Measurements from ENCODE around the gene JMJD6.
"Not testable (repeated sequence)": the region's sequence is repeated elsewhere in the genome, so short reads cannot be mapped to it uniquely, and the experiment has no call there.

JMJD6 gene

DNA sequence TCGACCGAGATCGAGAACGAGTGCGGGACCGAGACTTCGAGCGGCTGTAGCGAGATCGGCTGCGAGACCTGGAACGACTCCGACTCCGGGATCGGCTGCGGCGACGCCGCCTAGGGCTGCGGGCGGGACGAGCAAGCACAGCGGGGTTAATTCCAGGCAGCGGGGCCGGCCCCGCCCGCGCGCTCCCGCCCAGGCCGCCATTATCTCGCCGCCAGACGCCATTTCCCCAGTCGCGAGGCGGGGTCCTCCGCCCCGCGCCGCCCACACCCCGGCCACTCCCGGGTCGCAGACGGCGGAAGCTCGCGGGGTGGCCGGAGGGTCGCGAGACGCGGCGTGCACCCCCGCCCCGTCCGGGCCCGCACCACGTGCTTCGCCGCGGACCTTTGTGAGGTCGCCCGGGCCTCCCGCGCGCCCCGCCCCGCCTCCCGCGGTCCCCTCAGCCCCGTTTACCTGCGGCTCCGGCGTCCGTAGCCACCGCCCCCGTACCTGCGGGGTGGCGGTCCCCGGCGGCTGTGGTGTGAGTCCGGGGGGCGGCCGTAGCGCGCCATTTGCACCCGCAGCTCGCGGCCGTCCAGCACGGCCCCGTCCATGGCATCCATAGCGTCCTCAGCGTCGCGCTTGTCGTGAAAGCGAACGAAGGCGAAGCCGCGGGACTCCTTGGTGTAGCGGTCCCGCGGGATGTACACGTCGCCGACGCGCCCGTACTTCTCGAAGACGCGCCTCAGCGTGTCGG lies 10.1 kb upstream of the JMJD6 start:
- peak; percentile 57 for DNase-seq

DNA sequence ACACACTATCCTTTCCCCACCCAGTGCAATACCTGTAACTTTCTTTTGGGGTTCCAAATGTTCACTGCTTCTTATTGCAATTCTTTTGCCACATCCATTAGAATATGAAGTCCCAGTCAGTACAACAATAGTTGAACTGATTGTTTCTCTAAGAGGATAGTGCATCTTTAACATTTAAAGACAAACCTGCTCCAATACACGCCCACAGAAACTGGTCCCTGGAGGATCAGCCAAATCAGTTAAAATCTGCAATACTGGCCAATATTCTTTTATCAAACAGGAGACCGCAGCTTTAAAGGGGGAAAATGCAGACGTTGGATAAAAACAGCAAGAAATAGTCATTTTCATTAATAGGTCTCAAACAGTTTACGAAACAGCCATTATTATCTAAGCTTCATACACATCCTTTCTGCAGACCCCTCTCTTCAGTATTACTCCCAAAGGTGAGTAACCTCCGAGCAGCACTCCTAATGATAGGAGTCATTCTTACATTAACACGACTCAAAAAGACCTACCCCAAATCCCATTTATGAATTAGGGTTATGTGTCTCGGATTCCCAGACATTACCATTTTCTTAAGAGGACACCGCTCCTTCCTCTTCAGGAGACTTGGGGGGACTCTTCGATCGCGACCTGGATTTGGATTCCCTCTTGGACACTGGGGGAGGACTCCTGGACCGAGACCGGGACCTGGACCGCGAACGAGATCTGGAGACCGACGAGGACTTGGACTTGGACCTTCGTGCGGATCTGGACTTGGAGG lies 9.4 kb upstream of the JMJD6 start:
- no peak for DNase-seq

DNA sequence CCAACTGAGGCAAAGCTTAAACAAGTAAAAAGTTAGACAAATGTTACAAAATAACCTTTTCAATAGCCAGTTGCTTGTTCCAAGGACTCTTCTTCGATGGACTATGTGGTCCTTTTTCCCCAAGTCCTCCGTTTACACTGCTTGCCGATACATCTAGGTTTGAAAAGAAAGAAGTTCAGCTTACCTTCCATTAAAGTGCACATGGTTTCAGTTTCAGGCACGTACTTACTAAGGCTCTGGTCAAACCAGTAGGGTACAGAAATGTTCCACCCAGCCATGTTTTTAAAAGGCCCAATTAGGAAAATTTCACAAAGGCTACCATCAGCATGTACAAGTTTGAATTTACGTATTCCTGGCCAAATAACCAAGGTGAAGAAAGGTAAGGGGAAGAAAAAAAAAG lies 8.6 kb upstream of the JMJD6 start:
- no peak for DNase-seq

DNA sequence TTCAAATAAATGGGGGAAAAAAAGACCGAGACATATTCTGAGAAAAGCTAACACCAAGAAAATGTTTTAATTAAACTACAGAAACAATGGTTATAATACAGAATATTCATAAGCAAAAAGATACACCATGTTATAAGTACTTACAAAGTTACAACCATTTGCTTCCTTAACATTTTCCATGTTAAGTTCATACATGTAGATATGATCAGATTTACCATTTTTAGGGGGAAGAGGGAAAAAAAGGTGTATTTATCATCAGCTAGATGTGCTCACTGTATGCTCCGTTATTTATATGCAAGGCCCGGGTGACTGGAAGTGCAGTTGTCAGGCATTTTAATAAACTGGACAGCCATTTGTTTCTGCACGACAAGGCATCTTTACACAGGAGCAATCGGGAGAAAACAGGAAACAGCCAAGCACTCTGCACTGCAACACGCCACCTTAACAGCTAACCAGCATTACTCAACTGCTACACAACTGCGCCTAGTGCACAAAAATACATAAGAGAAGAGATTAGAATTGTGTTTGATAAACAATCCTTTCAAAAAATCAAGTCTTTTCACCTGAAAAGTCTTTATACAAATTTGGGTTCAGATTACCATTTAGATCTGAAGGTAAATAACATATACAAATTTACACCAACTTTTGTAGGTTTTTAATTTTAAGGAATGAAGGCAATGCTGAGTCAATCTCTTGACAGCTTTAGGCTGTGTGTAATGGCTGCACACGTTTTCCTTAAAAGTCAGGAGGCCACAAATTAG lies 7.9 kb upstream of the JMJD6 start:
- DNase-seq, result no peak

DNA sequence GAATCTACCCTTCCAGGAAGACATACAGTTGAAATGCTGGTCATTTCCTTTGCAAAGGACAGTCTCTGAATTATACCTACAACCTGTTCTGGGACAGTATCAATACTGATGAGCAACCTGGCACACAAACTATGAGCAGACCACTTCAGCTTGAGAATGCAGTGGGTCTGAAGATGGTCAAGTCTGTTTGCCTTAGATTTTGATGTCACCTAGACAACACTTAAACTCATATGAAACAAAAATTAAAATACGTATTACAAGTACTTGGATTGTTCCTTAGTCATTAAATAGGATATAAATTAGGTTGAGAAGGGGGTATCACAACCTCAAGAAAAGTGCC lies 7.2 kb upstream of the JMJD6 start:
- DNase-seq, result no peak

DNA sequence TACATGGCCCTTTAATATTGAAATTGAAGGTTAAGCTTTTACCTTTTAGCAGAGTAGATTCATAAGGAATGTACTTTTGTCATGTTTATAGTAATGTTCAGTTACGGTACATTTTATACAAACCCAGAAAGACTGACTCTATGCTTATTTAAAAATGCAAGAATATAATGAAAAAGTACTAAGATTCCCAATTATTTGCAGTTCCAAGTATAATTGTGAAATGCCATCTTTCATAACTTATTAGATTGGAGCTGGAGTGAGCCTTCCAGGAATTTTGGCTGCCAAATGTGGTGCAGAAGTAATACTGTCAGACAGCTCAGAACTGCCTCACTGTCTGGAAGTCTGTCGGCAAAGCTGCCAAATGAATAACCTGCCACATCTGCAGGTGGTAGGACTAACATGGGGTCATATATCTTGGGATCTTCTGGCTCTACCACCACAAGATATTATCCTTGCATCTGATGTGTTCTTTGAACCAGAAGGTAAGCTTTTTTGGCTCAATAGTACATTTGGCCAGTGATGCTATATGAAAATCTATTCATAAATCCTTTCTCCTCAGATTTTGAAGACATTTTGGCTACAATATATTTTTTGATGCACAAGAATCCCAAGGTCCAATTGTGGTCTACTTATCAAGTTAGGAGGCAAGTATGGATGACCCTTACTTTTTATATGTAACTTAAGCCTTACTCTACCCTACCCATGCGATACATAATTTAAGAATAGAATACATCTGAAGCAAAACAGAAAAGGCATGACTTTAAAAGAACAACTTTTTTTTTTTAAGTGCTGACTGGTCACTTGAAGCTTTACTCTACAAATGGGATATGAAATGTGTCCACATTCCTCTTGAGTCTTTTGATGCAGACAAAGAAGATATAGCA lies 6.6 kb upstream of the JMJD6 start:
- DNase-seq, result no peak

DNA sequence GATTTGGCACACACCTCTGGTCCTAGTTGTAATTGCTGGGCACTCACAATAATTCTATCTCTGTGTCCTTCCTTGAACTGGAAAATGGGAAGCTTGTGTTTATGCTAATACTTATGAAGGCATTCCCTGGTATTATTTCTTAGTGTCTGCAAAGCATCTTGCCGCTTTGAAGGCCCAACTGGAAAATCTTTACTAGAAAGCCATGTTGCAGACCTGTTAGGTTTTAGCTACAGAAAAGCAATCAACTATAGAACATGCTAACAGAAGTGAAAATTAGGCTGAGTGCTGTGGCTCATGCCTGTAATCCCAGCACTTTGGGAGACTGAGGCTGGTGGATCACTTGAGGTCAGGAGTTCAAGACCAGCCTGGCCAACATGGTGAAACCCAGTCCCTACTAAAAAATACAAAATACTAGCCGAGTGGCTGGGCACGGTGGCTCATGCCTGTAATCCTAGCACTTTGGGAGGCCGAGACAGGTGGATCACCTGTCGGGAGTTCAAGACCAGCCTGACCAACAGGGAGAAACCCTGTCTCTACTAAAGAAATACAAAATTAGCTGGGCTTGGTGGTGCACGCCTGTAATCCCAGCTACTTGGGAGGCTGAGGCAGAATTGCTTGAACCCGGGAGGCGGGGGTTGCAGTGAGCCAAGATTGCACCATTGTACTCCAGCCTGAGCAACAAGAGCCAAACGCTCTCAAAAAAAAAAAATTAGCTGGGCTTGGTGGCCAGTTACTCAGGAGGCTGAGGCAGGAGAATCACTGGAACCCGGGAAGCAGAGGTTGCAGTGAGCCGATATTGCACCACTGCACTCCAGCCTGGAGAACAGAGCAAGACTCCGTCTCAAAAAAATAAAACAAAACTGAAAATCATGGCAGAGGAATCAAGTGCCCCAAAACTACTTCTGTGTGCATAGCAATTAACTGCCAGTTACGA lies 5.7 kb upstream of the JMJD6 start:
- not testable (repeated sequence) for DNase-seq

DNA sequence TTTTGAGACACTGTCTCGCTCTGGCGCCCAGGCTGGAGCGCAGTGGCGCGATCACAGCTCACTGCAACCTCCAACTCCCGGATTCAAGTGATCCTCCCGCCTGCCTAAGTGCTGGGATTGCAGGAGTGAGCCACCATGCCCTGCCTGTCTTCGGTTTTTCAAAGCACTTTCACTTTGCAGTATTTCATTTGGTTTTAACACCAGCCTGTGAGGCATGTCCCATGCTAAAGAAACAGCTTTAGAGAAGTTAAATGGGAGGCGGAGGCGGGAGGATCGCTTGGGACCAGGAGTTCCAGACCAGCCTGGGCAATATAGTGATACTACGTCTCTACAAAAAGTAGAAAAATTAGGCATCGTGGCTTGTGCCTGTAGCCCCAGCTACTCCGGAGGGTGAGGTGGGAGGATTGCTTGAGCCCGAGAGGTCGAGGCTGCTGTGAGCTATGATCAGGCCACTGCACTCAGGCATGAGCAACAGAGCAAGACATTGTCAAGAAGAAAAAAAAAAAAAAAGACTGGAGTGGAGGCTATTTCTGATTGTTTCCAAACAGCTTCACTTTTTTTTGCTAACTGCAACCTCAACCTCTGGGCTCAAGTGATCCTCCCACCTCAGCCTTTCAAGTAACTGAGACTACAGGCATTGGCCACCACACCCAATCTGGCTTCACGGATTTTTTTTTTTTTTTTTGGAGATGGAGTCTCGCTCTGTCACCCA lies 1.5 kb upstream of the JMJD6 start:
- DNase-seq, result no peak

DNA sequence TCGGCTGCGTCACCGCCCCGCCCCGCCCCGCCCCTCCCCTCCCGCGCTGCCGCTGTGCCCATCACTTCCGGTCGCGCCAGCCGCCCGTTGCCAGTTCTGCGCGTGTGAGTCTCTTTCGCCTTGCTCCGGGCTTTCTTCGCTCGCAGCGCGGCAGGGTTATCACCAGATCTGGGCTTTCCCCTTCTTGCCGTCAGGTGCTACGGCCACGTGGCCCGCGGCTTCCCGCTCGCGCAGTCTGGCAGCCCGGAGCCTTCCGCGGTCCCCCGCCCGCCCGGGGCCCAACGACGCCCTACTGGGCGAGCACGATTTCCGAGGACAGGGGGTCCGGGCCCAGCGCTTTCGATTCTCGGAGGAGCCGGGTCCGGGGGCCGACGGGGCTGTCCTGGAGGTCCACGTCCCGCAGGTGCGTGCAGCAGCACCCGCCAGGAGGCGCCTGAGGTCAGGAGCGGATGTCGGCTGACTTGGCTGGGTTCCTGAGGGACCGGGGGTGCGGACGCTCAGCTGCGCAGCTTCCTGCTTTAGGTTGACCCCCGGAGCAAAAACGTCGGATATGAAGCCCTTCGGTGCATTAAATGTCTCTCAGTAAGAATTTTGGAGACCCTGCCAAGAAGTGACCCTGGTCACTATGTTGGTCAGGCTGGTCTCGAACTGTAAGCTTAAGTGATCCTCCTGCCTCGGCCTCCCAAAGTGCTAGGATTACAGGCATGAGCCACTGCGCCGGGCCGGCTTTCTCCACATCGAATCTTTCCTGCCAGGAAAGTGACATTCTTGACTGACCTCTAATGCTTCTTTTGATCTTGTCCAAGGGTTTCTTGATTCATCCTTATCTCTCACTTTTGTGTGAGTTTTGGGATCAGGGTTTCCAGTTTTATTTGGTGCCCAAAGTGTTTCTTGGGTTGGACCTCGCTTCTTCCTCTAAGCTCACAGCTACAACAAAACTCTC lies 641 bp upstream of the JMJD6 start, which contains the start of gene METTL23:
METTL23 (plus strand) TSS at position 64 of the 943 bp plus-strand sequence. CDS start 2,872 bp downstream, outside the sequence.
- DNase-seq, result peak; percentile 65

DNA sequence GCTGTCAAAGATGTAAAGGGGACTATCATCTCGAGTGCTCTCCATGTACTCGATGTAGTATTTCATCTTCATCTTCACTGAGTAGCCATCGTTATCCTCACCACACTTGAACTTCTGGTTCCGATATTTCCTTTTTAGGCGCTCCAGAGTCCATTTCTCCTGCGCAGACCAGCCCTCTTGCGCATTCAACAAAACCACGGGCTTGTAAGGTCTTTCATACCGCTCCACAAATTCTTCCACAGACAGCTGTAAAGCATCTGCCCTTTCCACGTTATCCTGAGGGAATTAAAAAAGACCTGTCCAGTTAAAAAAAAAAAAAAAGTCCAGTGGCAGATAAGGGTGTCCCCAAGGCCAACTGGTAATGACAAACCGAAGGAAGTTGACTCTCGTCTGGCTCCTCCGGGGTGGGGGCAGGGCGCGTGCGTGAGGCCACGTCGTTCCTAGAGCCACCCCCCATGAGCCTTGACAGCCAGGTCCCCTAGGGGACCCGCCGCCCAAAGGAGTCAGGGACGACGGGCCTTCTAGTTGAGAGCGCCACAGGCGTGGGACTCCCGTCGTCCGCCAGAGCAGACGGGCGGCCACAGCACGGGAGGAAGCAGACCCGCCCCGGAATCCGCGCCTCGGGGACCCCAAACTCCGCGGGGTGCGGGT lies 701 bp downstream of the JMJD6 start:
- DNase-seq, result peak; percentile 56

DNA sequence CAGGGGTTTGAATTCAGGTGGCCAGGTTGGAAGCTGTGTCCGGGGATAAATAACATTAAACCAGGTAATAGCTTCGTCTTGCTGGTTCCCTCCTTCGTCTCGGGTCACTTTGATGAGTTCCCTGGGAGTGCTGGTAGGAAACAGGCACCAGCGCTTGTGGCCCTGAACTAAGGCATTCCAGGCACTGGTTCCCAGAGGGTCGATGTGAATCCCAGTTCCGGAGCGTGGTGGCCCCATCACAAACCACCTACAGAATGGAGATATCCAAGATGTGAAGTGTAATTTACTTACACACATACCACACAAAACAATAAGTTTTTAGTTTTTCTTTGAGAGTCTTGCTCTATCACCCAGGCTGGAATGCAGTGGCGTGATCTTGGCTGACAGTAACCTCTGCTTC lies 2.6 kb downstream of the JMJD6 start:
- no peak for DNase-seq

DNA sequence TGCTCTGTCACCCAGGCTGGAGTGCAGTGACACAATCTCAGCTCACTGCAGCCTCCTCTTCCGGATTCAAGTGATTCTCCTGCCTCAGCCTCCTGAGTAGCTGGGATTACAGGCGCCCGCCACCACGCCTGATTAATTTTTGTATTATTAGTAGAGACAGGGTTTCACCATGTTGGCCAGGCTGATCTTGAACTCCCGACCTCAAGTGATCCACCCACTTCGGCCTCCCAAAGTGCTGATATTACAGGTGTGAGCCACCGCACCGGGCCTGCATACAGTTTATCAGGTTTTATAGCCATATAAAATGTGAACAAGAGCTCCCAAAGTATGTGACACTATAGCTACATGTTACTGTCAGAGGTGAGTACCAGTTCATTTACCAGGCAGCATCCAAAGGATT lies 3.4 kb downstream of the JMJD6 start:
- not testable (repeated sequence) for DNase-seq

DNA sequence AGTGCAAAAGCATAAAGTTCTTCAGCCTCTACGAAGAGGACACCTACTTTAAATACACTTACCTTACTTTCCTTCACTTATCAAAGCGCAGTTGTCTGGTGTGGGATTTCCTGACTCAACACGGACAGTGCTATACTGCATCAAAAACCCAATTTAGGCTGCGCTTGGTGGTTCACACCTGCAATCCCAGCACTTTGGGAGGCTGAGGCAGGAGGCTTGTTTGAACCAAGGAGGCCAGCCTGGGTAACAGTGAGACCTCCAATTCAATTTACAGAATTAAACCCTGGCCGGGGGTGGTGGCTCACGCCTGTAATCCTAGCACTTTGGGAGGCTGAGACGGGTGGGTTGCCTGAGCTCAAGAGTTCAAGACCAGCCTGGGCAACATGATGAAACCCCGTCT lies 4.1 kb downstream of the JMJD6 start:
- no peak for DNase-seq

DNA sequence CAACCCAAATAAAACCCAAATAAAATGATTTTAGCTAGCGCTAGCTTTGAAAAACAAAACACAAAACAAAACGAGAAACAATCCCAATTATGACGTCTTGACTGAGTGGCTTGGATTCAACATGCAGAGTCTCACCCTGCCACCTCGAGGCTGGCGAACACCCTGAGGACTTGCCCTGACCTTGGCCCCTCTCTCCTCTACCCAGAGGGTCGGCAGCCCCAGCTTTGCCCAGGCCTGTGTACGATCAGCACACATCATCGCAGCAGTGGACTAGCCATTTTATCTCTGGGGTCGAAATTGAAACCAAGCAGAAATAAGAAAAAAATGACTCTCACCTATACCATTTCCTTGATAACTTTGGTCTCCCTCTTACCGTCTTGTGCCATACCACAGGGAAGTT lies 4.9 kb downstream of the JMJD6 start:
- no peak for DNase-seq

DNA sequence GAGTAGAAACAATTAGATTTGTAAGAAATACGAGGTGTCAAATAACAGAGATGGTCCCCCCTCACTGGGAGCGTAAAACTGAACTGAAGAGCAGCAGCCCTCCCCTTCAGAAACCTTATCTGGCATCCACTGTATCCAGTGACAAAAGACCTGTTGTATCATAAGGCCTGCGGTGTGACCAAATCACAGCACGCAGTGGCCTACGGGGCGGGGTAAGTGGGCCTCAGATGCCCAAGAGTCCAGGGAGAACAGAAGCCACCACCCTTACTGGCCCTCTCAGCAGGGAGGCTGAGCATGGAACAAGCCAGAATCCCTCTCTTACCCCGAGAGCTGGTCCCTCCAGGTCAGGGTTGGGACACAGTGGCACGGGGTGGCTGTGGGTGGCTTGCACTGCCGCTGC lies 5.5 kb downstream of the JMJD6 start:
- DNase-seq, result no peak

DNA sequence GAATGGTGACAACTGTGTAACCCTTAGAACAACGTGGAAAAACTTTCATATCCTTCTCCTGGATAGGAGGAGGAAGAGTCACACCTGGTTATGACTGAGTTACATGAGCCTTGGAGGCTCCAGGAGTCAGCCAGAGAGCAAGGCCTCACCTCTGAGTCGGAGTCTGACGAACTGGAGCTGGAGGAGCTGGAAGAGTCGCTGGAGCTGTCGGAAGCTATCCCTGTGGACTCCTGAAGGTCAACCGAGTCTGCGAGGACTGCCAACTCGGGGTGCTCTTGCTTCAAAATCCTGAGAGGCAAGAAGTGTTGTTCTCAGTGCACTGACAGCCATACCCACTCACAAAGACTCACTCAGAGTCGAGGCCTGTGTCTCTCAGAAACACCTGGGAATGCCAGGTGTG lies 6.2 kb downstream of the JMJD6 start:
- no peak for DNase-seq

DNA sequence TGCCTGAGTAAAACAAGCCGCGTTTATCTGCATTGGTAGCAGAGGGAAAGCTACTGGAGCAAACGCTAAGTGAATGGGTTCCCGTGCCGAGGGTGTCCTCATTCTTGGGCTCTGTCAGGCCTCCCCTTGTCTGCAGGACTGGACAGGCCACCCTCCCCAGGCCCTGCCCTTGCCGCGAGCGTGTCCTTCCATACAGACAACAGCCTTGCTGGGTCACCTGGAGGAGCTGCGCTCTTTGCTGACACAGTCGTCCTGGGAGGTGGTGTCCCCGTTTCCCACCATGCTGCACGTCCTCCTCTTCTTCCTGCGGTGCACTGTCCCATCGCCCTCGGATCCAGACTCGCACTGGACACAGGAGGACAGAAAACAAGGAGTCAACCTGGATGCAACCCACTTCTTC lies 7.9 kb downstream of the JMJD6 start:
- no peak for DNase-seq

DNA sequence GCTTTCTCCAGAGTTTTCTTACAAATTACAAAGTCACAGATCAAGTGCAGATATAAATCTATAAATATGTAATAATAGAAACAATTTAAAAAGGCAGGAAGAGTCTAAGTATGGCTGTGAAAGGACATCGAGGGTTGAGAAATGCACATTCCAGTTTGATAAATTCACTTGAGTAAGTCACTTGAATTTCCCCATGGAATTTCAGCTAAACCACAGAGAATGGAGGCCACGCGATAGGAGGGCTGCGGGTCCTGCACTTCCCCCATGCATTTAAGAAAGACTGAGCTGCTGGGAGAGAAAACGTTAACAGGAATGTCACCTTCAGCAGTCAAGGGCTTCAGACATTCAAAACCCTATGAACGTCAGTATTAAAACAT lies 9.6 kb downstream of the JMJD6 start:
- no peak for DNase-seq

DNA sequence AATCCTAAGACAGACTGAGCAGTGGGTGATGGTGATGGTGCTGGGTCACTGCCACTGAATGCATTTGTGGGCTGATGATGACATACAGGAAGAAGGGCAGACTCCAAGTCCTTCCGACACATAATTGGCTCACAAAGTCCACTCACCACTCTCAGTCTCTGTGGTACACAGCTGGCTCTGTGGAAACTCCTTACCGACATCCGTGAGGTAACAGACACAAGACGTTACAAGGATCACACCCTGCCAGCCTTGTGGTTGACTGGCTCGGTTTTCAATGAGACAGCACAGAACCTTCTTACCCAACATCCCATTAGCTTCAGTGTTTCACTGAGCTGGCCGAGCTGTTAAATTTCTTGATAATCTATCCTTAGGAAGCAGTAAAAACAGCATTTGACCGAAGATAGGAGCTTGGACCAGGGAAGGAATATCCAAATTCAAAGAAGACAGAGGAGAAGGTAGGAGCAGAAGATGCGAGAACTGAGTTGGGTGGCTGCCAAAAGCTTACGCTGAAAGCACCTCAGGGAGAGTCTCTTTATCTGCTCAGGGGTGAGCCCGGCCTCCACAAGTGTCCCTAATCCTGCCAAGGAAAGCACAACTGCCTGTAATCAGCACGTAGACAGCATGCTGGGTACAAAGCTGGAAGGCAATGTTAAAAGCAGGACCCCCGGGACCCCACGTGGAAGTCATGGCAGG lies 10.1 kb downstream of the JMJD6 start:
- DNase-seq, result no peak

Measured in activated CD4-positive, alpha-beta T cell treated with anti-CD3 and anti-CD28 coated beads for 1 hour (primary cell).